HUES64 (cell line): ENCODE measurements around the gene TACSTD2. TPM values are rescaled to one million over a fixed set of nuclear protein-coding genes. Genes with fewer than 3 reads are reported as not detected.
"Not testable (repeated sequence)": the region's sequence is repeated elsewhere in the genome, so short reads cannot be mapped to it uniquely, and the experiment has no call there.

ENCODE experiments used
- H3K27ac ChIP-seq: 2 replicates; pipeline ENCODE4 v1.7.0; 2013; ENCODE audit warnings: low read depth, low read length, inconsistent platforms
- H3K27me3 ChIP-seq: 2 replicates; pipeline ENCODE4 v1.6.1; 2013; ENCODE audit warnings: mild to moderate bottlenecking, low read length; ENCODE audit not compliant: insufficient read depth
- H3K36me3 ChIP-seq: 2 replicates; pipeline ENCODE4 v1.6.1; 2013; ENCODE audit warnings: mild to moderate bottlenecking, low read length; ENCODE audit not compliant: insufficient read depth
- H3K4me1 ChIP-seq: 2 replicates; pipeline ENCODE4 v1.6.1; 2013; ENCODE audit warnings: mild to moderate bottlenecking, low read length, moderate library complexity; ENCODE audit not compliant: insufficient read depth
- H3K4me3 ChIP-seq: 2 replicates; pipeline ENCODE4 v1.5.1; 2013; ENCODE audit warnings: mild to moderate bottlenecking, low read length, moderate library complexity
- H3K9ac ChIP-seq: 2 replicates; pipeline ENCODE4 v1.6.1; 2013; ENCODE audit warnings: mild to moderate bottlenecking, low read depth, low read length
- H3K9me3 ChIP-seq: 2 replicates; pipeline ENCODE4 v1.6.1; 2013; ENCODE audit warnings: low read depth, low read length; ENCODE audit not compliant: insufficient read depth
- WGBS: fragments of 150-250, 120-280 bp; methylation state at CpG from one replicate; pipeline ENCODE4 v1.1.7; 2013; ENCODE audit warnings: missing lambda C conversion rate; 5-methylcytosine and 5-hydroxymethylcytosine counted together
- polyA plus RNA-seq, 2 experiments: library from polyadenylated mRNA; stranded (reverse); fragments of 50-300 nt; gene quantifications; one replicate each; pipeline ENCODE4 v1.2.3, GENCODE V29; 2013

Gene TACSTD2, protein sequence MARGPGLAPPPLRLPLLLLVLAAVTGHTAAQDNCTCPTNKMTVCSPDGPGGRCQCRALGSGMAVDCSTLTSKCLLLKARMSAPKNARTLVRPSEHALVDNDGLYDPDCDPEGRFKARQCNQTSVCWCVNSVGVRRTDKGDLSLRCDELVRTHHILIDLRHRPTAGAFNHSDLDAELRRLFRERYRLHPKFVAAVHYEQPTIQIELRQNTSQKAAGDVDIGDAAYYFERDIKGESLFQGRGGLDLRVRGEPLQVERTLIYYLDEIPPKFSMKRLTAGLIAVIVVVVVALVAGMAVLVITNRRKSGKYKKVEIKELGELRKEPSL
- polyA plus RNA-seq (2013, experiment 1 of 2), result 0.60 TPM
- 0.38 TPM for polyA plus RNA-seq (2013, experiment 2 of 2)

DNA sequence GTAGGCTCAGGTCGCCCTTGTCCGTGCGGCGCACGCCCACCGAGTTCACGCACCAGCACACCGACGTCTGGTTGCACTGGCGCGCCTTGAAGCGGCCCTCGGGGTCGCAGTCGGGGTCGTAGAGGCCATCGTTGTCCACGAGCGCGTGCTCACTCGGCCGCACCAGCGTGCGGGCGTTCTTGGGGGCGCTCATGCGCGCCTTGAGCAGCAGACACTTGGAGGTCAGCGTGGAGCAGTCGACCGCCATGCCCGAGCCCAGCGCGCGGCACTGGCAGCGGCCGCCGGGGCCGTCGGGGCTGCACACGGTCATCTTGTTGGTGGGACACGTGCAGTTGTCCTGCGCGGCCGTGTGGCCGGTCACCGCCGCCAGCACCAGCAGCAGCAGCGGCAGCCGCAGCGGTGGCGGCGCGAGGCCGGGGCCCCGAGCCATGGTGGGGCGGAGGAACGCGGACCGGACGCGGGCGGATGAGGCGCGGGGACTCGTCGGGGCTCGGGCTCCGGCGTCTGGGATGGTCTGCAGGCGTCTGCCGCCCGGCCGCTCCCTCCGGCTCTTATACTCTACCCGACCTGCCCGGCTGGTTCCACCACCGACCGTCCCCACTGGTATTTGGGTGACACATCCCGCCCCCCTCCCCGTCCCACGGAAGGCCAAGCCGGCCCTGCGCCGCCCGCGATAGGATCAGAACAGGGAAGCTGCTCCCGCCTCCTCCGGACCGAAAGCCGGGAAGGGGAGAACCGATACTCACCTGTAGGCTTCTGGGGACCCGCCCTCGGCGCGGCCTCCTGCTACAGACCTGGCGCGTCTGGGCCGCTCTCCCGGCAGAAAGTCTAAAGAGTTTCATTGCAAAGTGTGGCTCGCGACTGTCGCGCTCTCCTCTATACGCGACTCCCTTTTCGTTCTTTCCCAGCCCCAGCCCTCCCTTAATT is at the start of gene TACSTD2:
Gene TACSTD2, minus strand, starts transcription at position 526 of the 927 bp plus-strand sequence. Its CDS starts 96 bp downstream, at position 430.
- no peak within 1 kb of the TSS for H3K27ac ChIP-seq
- 7% methylated on average over 107 of the region's 107 CpGs for WGBS
- H3K27me3 ChIP-seq, result peaks cover 48% of the 10 kb centered on the region
- H3K9ac ChIP-seq, result peak within 1 kb of the TSS; percentile 55
- H3K4me3 ChIP-seq, result peak within 1 kb of the TSS; percentile 49
- peaks cover 13% of the 10 kb centered on the region for H3K4me1 ChIP-seq
- no peaks in the 10 kb centered on the region for H3K9me3 ChIP-seq
- no peaks in the 10 kb centered on the region for H3K36me3 ChIP-seq

DNA sequence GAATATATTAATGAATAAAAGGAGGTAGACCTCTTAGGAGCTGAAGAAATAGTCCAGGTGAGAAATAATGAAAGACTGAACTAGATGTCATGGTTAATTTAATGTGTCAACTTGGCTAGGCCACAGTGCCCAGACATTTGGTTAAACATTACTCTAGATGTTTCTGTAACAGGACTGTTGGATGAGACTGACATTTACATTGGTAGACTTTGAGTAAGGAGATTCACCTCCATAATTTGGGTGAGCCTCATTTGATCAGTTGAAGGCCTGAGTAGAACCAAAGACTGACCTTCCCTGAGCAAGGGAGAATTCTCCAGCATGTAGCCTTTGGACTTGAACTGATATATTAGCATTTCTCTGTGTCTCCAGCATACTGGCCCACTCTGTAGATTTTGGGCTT is 49.2 kb upstream of the TACSTD2 start:
- Histone ChIP-seq H3K36me3 (no peaks in the 10 kb centered on the region), H3K4me3 (no peak overlapping the region), H3K27me3 (no peaks in the 10 kb centered on the region), H3K27ac (no peak overlapping the region), H3K4me1 (no peaks in the 10 kb centered on the region), H3K9me3 (no peaks in the 10 kb centered on the region), H3K9ac (no peak overlapping the region)

DNA sequence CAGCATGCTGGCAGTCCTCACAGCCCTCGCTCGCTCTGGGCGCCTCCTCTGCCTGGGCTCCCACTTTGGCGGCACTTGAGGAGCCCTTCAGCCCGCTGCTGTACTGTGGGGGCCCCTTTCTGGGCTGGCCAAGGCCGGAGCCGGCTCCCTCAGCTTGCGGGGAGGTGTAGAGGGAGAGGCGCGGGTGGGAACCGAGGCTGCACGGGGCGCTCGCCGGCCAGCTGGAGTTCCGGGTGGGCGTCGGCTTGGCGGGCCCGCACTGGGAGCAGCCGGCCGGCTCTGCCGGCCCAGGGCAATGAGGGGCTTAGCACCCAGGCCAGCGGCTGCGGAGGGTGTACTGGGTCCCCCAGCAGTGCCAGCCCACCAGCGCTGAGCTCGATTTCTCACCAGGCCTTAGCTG is 46.2 kb upstream of the TACSTD2 start:
- H3K27ac ChIP-seq, H3K9me3 ChIP-seq, H3K36me3 ChIP-seq, H3K27me3 ChIP-seq, H3K9ac ChIP-seq, H3K4me3 ChIP-seq: not testable (repeated sequence)
- peaks cover 12% of the 10 kb centered on the region for H3K4me1 ChIP-seq
- WGBS, result 95% methylated on average over 27 of the region's 27 CpGs

DNA sequence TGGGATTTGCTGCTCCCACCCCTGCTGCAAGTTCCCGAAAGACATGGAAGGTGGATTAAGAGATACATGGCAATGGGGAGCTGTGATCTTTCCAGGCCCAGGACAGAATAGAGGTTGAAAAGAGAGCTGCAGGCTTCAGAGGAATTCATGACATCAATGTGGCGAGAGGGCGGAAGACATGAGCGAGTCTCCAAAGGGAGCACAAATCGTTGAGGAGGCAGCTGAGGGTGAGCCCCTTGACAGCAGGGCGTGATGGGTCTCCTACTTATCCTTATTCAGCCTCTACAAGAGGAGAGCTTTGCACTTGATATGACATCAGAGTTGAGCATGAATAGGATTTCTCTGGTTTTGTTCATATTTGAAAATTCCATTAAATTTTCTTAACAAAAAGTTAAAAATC is 45.5 kb upstream of the TACSTD2 start:
- H3K4me3 ChIP-seq, result no peak overlapping the region
- no peak overlapping the region for H3K9ac ChIP-seq
- H3K27ac ChIP-seq, result no peak overlapping the region
- no peaks in the 10 kb centered on the region for H3K27me3 ChIP-seq
- peaks cover 12% of the 10 kb centered on the region for H3K4me1 ChIP-seq
- H3K9me3 ChIP-seq, result no peaks in the 10 kb centered on the region
- no peaks in the 10 kb centered on the region for H3K36me3 ChIP-seq
- 92% methylated on average over 6 of the region's 6 CpGs for WGBS

- no peak overlapping the region for H3K9ac ChIP-seq
- 100% methylated on average over 2 of the region's 3 CpGs for WGBS
These were observed 44.3 kb upstream of the TACSTD2 start for GRCh38 chr1:58621391-58621790.

DNA sequence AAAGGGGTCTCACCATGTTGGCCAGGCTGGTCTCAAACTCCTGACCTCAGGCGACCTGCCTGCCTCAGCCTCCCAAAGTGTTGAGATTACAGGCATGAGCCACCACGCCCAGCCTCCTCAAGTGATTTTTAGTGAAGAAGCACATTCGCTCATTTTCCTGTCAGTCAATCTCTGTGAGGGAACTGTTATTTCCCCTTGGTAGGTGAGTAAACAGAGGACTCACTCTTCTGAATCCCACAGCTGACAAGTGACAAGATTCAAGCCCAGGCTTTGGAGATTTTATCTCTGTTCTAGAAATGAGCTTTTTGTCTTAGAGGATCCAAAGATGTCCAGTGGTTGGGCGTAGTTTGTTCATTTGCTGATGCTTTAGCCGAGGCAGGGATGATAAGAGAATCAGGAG is 43.9 kb upstream of the TACSTD2 start:
- no peak overlapping the region for H3K4me3 ChIP-seq
- 90% methylated on average over 5 of the region's 5 CpGs for WGBS

More at GRCh38 chr1:58621391-58621790, 44.3 kb upstream of the TACSTD2 start:
- H3K4me1 ChIP-seq, result peaks cover 12% of the 10 kb centered on the region
- no peak overlapping the region for H3K4me3 ChIP-seq
- no peak overlapping the region for H3K27ac ChIP-seq
- no peaks in the 10 kb centered on the region for H3K9me3 ChIP-seq
- H3K36me3 ChIP-seq, result no peaks in the 10 kb centered on the region
- H3K27me3 ChIP-seq, result no peaks in the 10 kb centered on the region

GRCh38 chr1:58620259-58620658 is 43.2 kb upstream of the TACSTD2 start:
- Histone ChIP-seq H3K27me3 (no peaks in the 10 kb centered on the region), H3K27ac (0 out of 2 replicates have a peak overlapping the region, but pooled peaks have one; percentile 35), H3K4me3 (no peak overlapping the region), H3K4me1 (peaks cover 12% of the 10 kb centered on the region), H3K36me3 (no peaks in the 10 kb centered on the region), H3K9me3 (no peaks in the 10 kb centered on the region), H3K9ac (no peak overlapping the region)
- 73% methylated on average over 6 of the region's 7 CpGs for WGBS

More for the DNA sequence above, 43.9 kb upstream of the TACSTD2 start:
- Histone ChIP-seq H3K27me3 (no peaks in the 10 kb centered on the region), H3K9ac (no peak overlapping the region), H3K36me3 (no peaks in the 10 kb centered on the region), H3K9me3 (no peaks in the 10 kb centered on the region), H3K27ac (no peak overlapping the region), H3K4me1 (peaks cover 12% of the 10 kb centered on the region)

DNA sequence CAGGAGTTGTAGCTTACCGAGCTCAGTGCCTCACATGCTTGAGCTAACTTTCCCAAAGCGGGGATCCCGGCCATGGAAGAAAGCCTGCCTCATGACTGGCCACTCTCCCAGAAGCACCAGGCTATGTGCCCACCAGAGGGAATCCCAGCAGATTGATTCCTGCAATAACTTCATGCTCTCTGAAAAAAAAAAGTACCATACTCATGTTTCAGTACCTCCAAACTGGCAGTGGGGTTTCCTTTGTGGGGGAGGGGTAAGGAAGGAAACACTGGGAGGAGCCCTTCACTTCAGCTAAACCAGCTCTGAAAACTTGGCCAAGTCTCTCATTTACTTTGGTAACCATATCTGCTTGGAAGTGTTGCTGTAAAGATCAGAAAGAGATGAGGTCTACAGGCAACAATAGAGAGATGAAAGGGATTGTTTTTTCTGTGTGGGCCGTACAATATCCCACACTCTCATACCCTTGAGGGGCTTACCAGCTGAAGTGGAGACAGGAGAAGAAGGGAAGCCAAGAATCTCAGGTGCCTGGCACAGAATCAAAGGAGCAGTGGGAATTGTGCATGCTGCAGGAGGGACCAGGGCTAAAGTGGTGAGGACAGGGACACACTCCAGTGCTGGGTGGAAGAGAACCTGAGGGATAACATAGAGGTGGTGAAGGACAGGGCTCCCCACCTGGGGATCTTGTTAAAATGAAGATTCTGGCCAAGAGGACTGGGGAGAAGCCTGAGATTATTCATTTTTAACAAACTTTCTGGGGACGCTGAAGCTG is 42.4 kb upstream of the TACSTD2 start:
- 93% methylated on average over 5 of the region's 5 CpGs for WGBS
- Histone ChIP-seq H3K27ac (peak overlapping the region; percentile 41; the same call in 1 of the 2 replicates), H3K9ac (no peak overlapping the region), H3K36me3 (no peaks in the 10 kb centered on the region), H3K9me3 (no peaks in the 10 kb centered on the region), H3K4me3 (no peak overlapping the region), H3K4me1 (peaks cover 12% of the 10 kb centered on the region), H3K27me3 (no peaks in the 10 kb centered on the region)

DNA sequence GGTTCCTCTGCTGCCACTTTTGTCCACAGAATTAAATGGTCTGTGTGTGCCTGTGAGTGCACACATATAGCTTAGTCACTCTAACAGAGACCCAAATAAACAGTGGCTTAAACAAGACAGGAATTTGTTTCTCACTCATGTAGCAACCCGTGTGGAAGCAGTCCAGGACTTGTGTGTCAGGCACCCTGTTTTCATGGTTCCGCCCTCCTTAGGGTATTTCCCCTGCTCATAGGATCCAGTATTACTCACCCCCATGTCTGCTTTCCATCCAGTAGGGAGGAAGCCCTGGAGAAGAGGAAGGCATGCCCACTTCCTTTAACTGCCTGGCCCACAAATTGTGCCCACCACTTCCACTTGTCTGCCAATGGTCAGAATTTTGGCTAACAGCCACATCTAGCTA is 41.3 kb upstream of the TACSTD2 start:
- Histone ChIP-seq H3K9ac (no peak overlapping the region), H3K27ac (no peak overlapping the region), H3K9me3 (no peaks in the 10 kb centered on the region), H3K4me1 (peaks cover 12% of the 10 kb centered on the region), H3K27me3 (no peaks in the 10 kb centered on the region), H3K36me3 (no peaks in the 10 kb centered on the region), H3K4me3 (no peak overlapping the region)
- 95% methylated on average over 2 of the region's 2 CpGs for WGBS

GRCh38 chr1:58611861-58612385 is 34.9 kb upstream of the TACSTD2 start:
- Histone ChIP-seq H3K4me1 (no peaks in the 10 kb centered on the region), H3K27ac (no peak overlapping the region), H3K36me3 (no peaks in the 10 kb centered on the region), H3K9ac (no peak overlapping the region), H3K9me3 (no peaks in the 10 kb centered on the region), H3K4me3 (no peak overlapping the region), H3K27me3 (no peaks in the 10 kb centered on the region)
- 96% methylated on average over 2 of the region's 2 CpGs for WGBS
